ENCODE data around the gene CD72. TPM values are rescaled to one million over a fixed set of nuclear protein-coding genes. Genes with fewer than 3 reads are reported as not detected.

CD72 gene
- total RNA-seq, 1 experiment from 2014 or later = not detected

Other genes with a start within 250 kb of the CD72 start
- 22.1 and 24.0 TPM in 2 replicates for gene RUSC2, start 128.3 kb downstream of the CD72 start, total RNA-seq (2014; rRNA removed; shearing (Covaris generic))
- 1.2 and 5.2 TPM in 2 replicates for gene TESK1, start 13.2 kb downstream of the CD72 start, total RNA-seq (2014; rRNA removed; shearing (Covaris generic))
- not detected in 2 replicates for gene SIT1, start 32.5 kb upstream of the CD72 start, total RNA-seq (2014; rRNA removed; shearing (Covaris generic))
- gene RMRP, start 39.6 kb upstream of the CD72 start, total RNA-seq (2014; rRNA removed; shearing (Covaris generic)) = 432 and 826 TPM in 2 replicates
- 2.8 and 7.9 TPM in 2 replicates for gene CCDC107, start 39.9 kb upstream of the CD72 start, total RNA-seq (2014; rRNA removed; shearing (Covaris generic))
- gene ARHGEF39, start 46.8 kb upstream of the CD72 start, total RNA-seq (2014; rRNA removed; shearing (Covaris generic)) = 0.41 and 1.9 TPM in 2 replicates
- not detected in 2 replicates for gene CA9, start 55.5 kb upstream of the CD72 start, total RNA-seq (2014; rRNA removed; shearing (Covaris generic))
- 823 and 1,421 TPM in 2 replicates for gene TPM2, start 71.5 kb upstream of the CD72 start, total RNA-seq (2014; rRNA removed; shearing (Covaris generic))
- 137 and 213 TPM in 2 replicates for gene TLN1, start 113.8 kb upstream of the CD72 start, total RNA-seq (2014; rRNA removed; shearing (Covaris generic))
- gene CREB3, start 114.3 kb upstream of the CD72 start, total RNA-seq (2014; rRNA removed; shearing (Covaris generic)) = 39.2 and 86.7 TPM in 2 replicates
- gene GBA2, start 130.8 kb upstream of the CD72 start, total RNA-seq (2014; rRNA removed; shearing (Covaris generic)) = 15.5 and 16.0 TPM in 2 replicates
- gene RGP1, start 130.9 kb upstream of the CD72 start, total RNA-seq (2014; rRNA removed; shearing (Covaris generic)) = 5.2 and 7.4 TPM in 2 replicates
- gene MSMP, start 135.9 kb upstream of the CD72 start, total RNA-seq (2014; rRNA removed; shearing (Covaris generic)) = not detected in 2 replicates
- gene NPR2, start 173.2 kb upstream of the CD72 start, total RNA-seq (2014; rRNA removed; shearing (Covaris generic)) = 1.5 and 3.9 TPM in 2 replicates
- 0.13 TPM in 1 of 2 replicates, not detected in the other for gene SPAG8, start 193.8 kb upstream of the CD72 start, total RNA-seq (2014; rRNA removed; shearing (Covaris generic))
- gene HINT2, start 196.6 kb upstream of the CD72 start, total RNA-seq (2014; rRNA removed; shearing (Covaris generic)) = 21.4 and 41.3 TPM in 2 replicates
- gene FAM221B, start 210.3 kb upstream of the CD72 start, total RNA-seq (2014; rRNA removed; shearing (Covaris generic)) = not detected in 2 replicates
- gene TMEM8B, start 210.8 kb upstream of the CD72 start, total RNA-seq (2014; rRNA removed; shearing (Covaris generic)) = 1.4 and 2.8 TPM in 2 replicates